Vagina (tissue), 2 donors: ENCODE data around the gene PALLD. TPM values are rescaled to one million over a fixed set of nuclear protein-coding genes. Genes with fewer than 3 reads are reported as not detected.
A peak's percentile ranks its signal among the peaks of the same experiment; 100 is the strongest.

Experiments used
- DNase-seq, 2 donors: peaks; one replicate each; pipeline ENCODE4 v3.0.0-alpha.2; 2017; ENCODE audit errors: extremely low spot score in 2 of 2
- H3K27ac ChIP-seq: fragments of 200-600 bp; sonication (generic); one replicate; pipeline ENCODE4 v1.5.1; 2019
- H3K27me3 ChIP-seq: fragments of 200-600 bp; sonication (generic); one replicate; pipeline ENCODE4 v1.5.1; 2019
- H3K36me3 ChIP-seq, 2 donors: fragments of 200-600 bp; sonication (generic); one replicate each; pipeline ENCODE4 v1.5.1; 2017 to 2019
- H3K4me1 ChIP-seq: fragments of 200-600 bp; sonication (generic); one replicate; pipeline ENCODE4 v1.5.1; 2019
- H3K4me3 ChIP-seq, 2 donors: fragments of 200-600 bp; sonication (generic); 1 replicate in 1 of 2; 2 replicates in 1 of 2; pipeline ENCODE4 v1.5.1; 2016 to 2019
- H3K9me3 ChIP-seq: fragments of 200-600 bp; sonication (generic); one replicate; pipeline ENCODE4 v1.5.1; 2019
- CTCF ChIP-seq, 3 experiments: fragments of 450-650 bp in 2 of 3; fragments of 200-600 bp in 1 of 3; sonication (generic) in 1 of 3; IDR thresholded peaks; one replicate each; pipeline ENCODE4 v1.5.1; 2017 to 2019; ENCODE audit warnings: antibody characterized with exemption in 3 of 3, mild to moderate bottlenecking in 2 of 3, moderate library complexity in 2 of 3
- POLR2A ChIP-seq, 2 donors: fragments of 450-650 bp; IDR thresholded peaks; one replicate each; pipeline ENCODE4 v1.6.1; 2017; ENCODE audit warnings: antibody characterized with exemption in 2 of 2, mild to moderate bottlenecking in 2 of 2, moderate library complexity in 2 of 2
- POLR2AphosphoS5 ChIP-seq, 2 donors: sonication (generic); formaldehyde crosslinking; IDR thresholded peaks; one replicate each; pipeline ENCODE4 v1.9.0; 2017; ENCODE audit warnings: antibody characterized with exemption in 2 of 2, mild to moderate bottlenecking in 2 of 2, low read depth in 1 of 2; ENCODE audit not compliant: insufficient read depth in 1 of 2
- intact Hi-C: fragments of 100-400 bp; cut with DNase I; formaldehyde crosslinking; loops from one replicate; pipeline ENCODE4 v1.15.1; 2023
- total RNA-seq: library from RNA; depleted of rRNA; stranded (reverse); fragments of >200 nt; gene quantifications from one replicate; pipeline ENCODE4 v1.2.3, GENCODE V29; 2016

The PALLD gene
- total RNA-seq, 1 donor from 2014 or later, result 229 TPM

GRCh38 chr4:168811207-168811606 is 314.4 kb downstream of the PALLD start:
- Histone ChIP-seq H3K9me3 (no peaks in the 10 kb centered on the region), H3K4me3 (no peak overlapping the region), H3K36me3 (no peaks in the 10 kb centered on the region), H3K27me3 (no peaks in the 10 kb centered on the region), H3K4me1 (peaks cover 28% of the 10 kb centered on the region), H3K27ac (peak overlapping the region; percentile 34)
- intact Hi-C loops, result loop anchor here (10.0 kb wide), 1 partner anchor 46 kb away; no protein-coding TSS in a partner anchor
- no peak for TF ChIP-seq CTCF (IDR thresholded peaks at IDR 0.05)
- peak in 1 of 2 donors; percentile 34 for TF ChIP-seq POLR2AphosphoS5 (IDR thresholded peaks at IDR 0.05; ENCODE audit: insufficient read depth in 1 of 2, low read depth in 1 of 2)
- no peak for TF ChIP-seq POLR2A (IDR thresholded peaks at IDR 0.05)
- DNase-seq, result no peak

GRCh38 chr4:168811786-168812651 is 315.2 kb downstream of the PALLD start:
- intact Hi-C loops, result loop anchor here (10.0 kb wide), 1 partner anchor 47 kb away; no protein-coding TSS in a partner anchor
- H3K27ac ChIP-seq, result peak overlapping the region; percentile 34
- no peak for TF ChIP-seq CTCF (IDR thresholded peaks at IDR 0.05)
- TF ChIP-seq POLR2AphosphoS5 (IDR thresholded peaks at IDR 0.05; ENCODE audit: insufficient read depth in 1 of 2, low read depth in 1 of 2), result no peak
- no peak for TF ChIP-seq POLR2A (IDR thresholded peaks at IDR 0.05)
- no peaks in the 10 kb centered on the region for H3K9me3 ChIP-seq
- H3K36me3 ChIP-seq, result no peaks in the 10 kb centered on the region
- H3K4me1 ChIP-seq, result peaks cover 30% of the 10 kb centered on the region
- H3K4me3 ChIP-seq, result no peak overlapping the region
- no peaks in the 10 kb centered on the region for H3K27me3 ChIP-seq
- no peak for DNase-seq

DNA sequence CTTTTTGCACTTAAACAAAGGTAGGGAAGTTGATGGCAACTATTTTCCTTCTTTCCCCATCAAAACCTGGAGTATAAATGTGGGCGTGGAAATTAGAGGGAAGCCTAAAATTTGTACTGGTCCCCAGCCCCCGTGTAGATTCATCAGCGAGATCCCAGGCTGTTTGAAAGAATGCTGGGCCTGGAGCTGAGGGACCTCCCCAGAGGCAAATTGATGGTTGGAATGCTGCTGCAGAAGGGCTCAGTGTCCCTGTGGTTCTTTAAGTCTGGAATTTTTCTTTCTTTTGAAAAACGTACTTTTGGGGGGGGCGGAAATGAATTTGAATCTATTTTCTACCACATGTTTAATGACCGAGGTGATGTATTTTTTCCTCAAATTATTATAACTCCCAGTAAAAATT is 316.0 kb downstream of the PALLD start:
- no peak for DNase-seq
- intact Hi-C loops, result loop anchor here (10.0 kb wide), 1 partner anchor 48 kb away; no protein-coding TSS in a partner anchor
- no peak for TF ChIP-seq POLR2A (IDR thresholded peaks at IDR 0.05)
- no peak for TF ChIP-seq POLR2AphosphoS5 (IDR thresholded peaks at IDR 0.05; ENCODE audit: insufficient read depth in 1 of 2, low read depth in 1 of 2)
- no peak for TF ChIP-seq CTCF (IDR thresholded peaks at IDR 0.05)
- peak overlapping the region; percentile 34 for H3K27ac ChIP-seq
- H3K9me3 ChIP-seq, result no peaks in the 10 kb centered on the region
- H3K36me3 ChIP-seq, result no peaks in the 10 kb centered on the region
- no peak overlapping the region for H3K4me3 ChIP-seq
- H3K4me1 ChIP-seq, result peaks cover 34% of the 10 kb centered on the region
- H3K27me3 ChIP-seq, result no peaks in the 10 kb centered on the region

DNA sequence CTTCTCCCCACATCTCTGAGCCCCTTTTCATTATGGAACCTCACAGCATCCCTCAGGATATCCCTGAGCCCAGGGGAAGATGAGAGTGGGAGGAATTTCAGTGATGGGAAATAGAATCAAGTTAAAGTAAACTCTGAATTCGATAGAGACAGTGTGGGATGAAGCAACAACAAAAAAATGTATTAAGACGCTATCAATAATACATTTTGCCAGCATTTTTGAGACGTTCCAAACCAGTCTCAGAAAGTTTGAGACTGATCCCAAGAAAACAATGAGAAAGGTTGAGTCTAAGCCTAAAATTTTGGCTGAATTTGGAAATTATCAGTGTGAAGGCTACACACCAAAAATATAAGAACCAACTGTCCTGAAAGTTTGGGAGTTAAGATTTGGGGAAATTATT is 317.0 kb downstream of the PALLD start:
- TF ChIP-seq POLR2AphosphoS5 (IDR thresholded peaks at IDR 0.05; ENCODE audit: insufficient read depth in 1 of 2, low read depth in 1 of 2) (no peak), CTCF (IDR thresholded peaks at IDR 0.05) (no peak), POLR2A (IDR thresholded peaks at IDR 0.05) (no peak)
- no peak overlapping the region for H3K4me3 ChIP-seq
- H3K4me1 ChIP-seq, result peaks cover 34% of the 10 kb centered on the region
- no peak for DNase-seq
- peak overlapping the region; percentile 79 for H3K27ac ChIP-seq
- H3K9me3 ChIP-seq, result no peaks in the 10 kb centered on the region
- intact Hi-C loops, result loop anchor here (10.0 kb wide), 1 partner anchor 49 kb away; no protein-coding TSS in a partner anchor
- H3K36me3 ChIP-seq, result no peaks in the 10 kb centered on the region
- H3K27me3 ChIP-seq, result no peaks in the 10 kb centered on the region
